G401 (cell line): ENCODE data around the gene REPS2. TPM values are rescaled to one million over a fixed set of nuclear protein-coding genes. Genes with fewer than 3 reads are reported as not detected.

ENCODE experiments used
- DNase-seq: peaks from one replicate; pipeline ENCODE4 v3.0.0-alpha.2; 2015; ENCODE audit warnings: low spot score
- in situ Hi-C: cut with HindIII; loops from 2 replicates; pipeline ENCODE4 v1.10.0; 2016; ENCODE audit warnings: low sequenced_read_pairs, mixed read lengths
- total RNA-seq: library from RNA; depleted of rRNA; stranded (reverse); fragments of >200 nt; shearing (Covaris generic); gene quantifications from 2 replicates; pipeline ENCODE4 v1.2.3, GENCODE V29; 2014; rRNA removed

The REPS2 gene
- 0.31 TPM in 1 of 2 replicates, not detected in the other for total RNA-seq

DNA sequence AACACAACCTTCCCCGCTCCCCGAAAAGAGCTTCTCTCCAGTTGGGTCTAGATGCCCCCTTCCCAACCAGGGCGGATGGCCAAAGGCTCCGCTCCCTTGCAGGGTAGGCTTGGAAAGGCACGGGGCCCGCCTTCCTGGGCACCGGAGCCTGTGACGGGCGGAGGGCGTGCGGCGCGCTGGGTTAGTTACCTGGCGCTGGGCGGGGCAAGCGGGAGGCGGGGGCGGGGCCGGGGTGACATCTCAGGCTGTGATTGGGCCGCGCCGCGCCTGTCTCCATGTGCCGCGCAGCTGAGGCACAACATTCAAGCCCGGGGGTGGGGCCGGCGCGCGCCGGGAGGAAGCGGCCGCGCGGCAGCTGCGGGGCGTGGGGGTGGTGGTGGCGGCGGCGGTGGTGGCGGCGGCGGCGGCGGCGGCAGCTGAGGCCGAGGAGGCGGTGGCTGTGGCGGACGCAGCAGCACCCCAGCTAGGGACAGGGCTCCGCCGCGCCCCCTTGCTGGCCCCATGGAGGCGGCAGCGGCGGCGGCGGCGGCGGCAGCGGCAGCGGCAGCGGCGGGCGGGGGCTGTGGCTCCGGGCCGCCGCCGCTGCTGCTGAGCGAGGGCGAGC, at the start of gene REPS2:
REPS2 (plus strand) TSS at position 298 of the 604 bp plus-strand sequence; CDS start at position 502, 204 bp downstream.
- DNase-seq, result peak; percentile 83
- in situ Hi-C loops, result no loop called here

DNA sequence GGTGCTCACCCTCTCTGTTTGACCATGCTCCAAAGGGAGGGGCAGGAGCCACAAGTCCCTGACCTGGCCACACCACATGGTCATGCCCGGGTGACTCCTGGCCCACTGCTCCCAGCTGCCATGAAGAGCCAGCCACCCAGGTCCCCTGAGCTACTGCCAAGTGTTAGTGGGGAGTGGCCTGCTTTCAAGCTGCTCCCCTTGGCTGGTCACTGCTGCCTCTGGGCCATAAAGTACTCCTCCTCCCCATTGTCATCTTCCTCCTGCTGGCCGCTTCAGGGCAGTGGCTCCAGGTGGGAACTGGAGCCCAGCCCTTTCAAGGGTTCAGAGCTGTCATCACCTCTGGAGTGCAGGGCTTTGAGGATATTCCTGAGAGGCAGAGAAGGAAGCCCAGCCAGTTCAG, 49.0 kb upstream of the REPS2 start:
- DNase-seq, result no peak
- in situ Hi-C loops, result no loop called here

DNA sequence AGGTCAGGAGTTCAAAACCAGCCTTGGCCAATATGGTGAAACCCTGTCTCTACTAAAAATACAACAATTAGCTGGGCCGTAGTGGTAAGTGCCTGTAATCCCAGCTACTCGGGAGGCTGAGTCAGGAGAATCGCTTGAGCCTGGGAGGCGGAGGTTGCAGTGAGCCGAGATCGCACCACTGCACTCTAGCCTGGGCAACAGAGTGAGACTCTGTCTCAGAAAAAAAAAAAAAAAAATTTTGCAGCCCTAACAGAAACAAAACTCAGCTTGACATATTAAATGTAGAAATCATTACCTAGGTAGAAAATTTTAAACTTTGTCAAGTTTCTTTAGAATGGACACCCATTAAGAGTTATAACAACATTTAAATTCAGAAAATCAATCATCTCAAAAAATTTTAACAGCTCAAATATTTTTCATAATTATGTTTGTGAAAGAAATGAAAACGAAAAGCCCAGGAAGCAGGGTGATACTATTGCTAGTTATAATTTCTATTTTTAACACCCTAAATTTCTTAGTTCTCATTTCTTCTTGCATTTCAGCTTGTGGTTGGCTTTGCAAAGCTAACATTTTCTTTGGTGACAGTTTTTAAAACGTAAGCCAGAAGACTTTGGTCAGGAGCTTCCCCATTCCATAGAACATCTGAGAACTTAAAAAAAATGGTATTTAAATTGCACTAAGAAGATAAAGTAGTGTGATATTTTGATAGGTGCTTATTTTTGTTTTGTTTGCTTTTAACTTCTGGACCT, 43.0 kb upstream of the REPS2 start:
- DNase-seq, result no peak
- in situ Hi-C loops, result no loop called here

DNA sequence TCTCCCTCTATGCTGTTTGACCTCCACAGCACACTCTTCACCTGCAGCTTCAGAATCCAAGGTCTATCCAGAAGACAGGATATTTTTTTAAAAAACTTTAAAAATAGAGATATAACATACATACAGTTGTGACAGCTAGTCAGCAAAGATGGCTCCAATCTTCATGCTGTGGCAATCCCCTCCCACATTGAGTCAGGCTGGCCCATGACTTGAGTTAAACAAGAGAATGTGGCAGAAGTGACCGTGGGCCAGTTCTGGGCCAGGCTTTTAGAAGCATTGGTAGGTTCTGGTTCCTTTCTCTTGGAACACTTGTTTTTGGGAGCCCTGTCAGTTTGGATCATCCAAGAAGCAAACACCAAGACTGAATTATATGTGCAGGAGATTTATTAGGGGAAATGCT, 36.1 kb upstream of the REPS2 start:
- no peak for DNase-seq
- in situ Hi-C loops, result no loop called here

DNA sequence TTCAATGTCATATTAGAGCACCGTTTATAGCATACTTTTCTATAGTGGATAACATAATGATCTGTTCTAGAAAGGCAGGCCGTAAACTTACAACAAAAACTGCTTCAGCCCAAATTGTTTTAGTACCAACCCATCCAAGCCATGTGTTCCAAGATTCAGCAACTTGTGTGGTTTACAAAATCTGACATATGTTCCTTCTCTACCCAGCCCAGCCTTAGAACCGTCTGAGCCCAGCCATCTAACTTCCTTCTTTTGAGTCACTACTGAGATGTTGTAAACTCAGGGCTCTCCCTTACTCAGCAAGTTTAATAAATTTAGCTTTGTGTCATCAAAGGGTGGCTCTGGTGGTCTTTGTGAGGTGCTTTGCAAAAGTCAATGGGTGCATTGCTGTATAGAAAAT, 32.4 kb upstream of the REPS2 start:
- in situ Hi-C loops, result no loop called here
- no peak for DNase-seq

DNA sequence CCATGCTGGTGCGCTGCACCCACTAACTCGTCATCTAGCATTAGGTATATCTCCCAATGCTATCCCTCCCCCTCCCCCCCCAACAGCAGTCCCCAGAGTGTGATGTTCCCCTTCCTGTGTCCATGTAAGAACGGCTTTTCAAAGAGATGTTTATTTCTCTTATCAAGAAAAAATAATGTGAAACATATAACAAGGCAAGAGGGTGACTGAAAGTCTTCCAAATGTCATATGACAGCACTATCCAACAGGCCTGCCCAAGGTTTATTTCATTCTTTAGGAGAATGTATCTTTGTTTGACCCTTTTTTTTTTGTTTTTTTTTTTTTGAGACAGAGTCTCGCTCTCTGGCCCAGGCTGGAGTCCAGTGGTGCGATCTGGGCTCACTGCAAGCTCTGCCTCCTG, 29.9 kb upstream of the REPS2 start:
- no peak for DNase-seq
- in situ Hi-C loops, result no loop called here

DNA sequence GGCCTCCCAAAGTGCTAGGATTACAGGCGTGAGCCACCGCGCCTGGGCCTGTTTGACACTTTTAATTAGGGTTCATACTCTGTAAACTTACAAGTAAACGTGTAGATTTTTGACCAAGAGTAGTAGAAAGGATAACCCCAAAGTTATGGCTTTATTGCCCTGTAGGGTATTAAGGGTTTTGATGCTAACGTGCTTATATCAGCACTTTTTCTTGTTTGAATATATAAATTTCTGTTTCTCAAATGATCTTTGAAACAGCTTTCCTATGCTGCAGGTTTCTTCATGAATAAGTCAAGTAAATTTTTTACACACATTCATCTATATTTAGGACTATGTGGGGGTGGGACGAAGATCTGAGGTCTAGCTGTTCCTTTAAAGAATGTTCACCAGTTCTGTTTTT, 29.3 kb upstream of the REPS2 start:
- DNase-seq, result no peak
- in situ Hi-C loops, result no loop called here

DNA sequence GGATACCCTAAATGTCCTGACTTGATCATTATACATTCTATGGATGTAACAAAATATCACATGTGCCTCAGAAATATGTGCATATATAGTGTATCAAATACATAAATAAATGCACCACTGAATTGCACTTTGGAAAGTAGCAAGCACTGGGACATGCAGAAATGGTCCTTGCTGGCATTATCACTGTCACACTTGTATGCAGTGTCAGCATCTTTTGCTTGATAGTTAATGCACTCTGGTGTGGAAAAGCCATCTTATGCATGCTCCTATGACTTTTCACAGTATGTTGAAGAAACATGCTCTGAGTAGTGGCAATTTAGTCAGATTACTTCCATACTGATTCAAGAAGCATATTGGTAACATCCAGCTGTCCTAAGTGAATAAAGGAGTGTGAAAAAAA, 27.5 kb upstream of the REPS2 start:
- in situ Hi-C loops, result no loop called here
- no peak for DNase-seq

DNA sequence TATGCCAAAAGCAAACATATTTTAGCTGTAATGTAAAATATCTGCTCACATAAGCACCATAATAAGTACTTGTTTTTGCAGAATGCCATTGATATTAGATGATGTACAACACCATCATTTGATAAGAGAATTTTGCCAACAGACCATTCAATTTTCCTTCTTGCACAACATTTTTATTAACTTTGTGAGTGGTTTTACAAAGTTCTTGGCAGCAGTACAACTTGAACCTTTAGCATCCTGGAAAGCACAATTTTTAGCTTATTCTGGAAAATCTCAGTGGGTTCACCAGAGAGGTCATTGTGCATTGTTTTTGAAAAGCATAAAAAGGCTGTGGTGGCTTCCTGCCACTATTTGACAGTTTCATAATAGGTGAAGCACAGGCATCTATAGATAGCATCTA, 26.4 kb upstream of the REPS2 start:
- in situ Hi-C loops, result no loop called here
- no peak for DNase-seq

DNA sequence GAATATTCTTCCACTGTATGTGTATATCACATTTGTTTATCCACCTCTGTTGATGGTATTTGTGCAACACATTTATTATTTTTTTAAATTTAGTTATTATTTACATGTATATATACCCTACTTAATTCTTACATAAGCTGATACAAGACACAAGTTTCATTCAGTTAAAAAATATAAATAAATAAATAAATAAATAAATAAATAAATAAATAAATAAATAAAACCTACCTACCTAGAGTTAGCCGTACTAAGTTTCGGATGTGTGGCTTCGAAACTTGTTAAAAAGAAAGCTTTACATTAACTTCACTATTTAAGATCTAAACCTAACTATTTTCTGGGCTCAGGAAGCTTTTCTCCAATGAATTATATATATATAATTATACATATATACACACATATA, 23.3 kb upstream of the REPS2 start:
- in situ Hi-C loops, result no loop called here
- no peak for DNase-seq

DNA sequence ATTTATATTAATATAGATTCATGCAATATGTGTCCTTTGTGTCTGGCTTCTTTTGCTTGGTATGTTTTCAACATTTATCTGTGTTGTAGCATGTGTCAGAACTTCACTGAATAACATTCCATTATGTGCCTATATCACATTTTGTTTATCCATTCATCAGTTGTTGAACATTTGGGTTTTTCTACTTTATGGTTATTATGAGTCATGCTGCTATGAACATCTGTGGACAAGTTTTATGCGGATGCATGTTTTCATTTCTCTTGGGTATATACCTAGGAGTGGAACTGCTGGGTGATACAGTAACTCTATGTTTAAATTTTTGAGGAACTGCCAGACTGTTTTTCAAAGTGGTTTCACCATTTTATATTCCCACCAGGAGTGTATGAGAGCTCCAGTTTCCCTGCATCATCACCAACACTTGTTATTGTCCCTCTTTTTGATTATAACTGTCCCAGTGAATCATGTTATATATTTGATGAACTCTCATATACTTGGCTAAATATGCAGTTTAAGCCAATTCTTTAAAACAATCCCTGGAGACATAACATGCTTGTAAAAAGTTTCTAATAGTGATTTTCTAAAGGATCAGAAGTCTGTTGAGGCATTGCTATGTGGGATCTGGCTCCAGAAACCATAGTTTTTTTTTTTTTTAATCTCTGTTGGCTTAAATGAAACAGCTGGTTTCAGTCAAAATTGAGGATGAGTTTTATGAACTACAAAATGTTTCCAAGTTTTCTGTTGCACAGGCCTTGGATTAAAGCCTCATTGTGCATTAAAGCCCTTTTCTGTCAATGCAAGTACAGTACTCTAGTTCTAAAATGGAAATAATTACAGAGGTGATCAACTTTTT, 21.6 kb upstream of the REPS2 start:
- DNase-seq, result no peak
- in situ Hi-C loops, result no loop called here

DNA sequence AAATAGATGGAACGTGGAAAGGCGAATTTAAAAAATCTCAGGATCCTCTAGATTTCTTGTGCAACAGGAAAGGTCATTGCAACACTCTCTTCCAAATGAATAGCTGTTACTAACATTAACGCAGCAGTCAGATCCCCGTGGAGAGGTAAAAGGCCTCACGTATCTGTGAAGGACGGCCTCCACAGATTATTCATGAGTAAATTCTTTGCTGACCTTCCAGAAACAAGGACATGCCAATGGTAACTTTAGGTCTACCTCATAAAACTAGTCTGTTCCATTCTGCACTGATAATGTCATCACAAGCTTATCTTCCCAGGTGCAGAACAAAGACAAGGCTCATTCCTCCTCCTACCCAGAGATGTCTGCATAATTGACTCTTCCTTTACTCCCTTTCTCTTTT, 16.1 kb upstream of the REPS2 start:
- in situ Hi-C loops, result no loop called here
- no peak for DNase-seq

DNA sequence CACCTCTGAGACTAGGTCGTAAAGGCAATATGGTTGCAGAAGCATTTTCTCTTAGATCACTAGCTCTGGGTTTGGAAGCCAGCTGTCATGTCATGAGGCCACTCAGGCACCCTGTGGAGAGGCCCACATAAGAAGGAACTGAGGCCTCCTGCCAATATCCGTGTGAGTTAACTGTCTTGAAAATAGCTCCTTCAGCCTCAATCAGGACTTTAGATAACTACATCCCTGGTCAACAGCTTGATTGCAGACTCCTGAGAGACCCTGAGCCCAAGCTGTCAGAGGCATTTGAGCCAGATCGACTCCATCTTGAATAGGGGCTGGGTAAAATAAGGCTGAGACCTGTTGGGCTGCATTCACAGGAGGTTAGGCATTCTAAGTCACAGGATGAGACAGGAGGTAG, 15.1 kb upstream of the REPS2 start:
- in situ Hi-C loops, result no loop called here
- DNase-seq, result peak; percentile 14

DNA sequence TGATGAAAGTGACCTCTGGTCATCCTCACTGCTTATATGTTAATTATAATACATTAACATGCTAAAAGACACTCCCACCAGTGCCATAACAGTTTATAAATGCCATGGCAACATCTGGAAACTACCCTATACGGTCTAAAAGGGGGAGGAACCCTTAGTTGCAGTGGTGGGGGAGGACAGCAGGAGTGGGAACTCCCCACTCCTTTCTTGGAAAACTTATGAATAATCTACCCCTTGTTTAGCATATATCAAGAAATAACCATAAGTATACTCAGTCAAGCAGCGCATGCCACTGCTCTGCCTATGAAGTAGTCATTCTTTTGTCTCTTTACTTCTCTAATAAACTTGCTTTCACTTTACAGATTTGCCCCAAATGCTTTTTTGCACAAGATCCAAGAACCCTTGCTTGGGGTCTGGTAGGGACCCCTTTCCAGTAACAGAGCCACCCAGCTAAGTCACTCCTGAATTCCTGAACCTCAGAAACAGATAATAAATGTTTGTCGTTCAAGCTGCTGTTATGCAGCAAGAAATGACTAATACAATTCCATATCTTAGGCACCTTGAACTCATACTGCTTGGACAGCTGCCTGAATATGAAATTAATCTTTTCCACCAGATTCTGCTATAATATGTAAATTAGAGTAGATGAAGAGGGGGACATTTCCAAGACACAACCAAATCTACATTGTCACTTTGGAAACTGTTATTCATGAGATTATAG, 14.4 kb upstream of the REPS2 start:
- in situ Hi-C loops, result no loop called here

DNA sequence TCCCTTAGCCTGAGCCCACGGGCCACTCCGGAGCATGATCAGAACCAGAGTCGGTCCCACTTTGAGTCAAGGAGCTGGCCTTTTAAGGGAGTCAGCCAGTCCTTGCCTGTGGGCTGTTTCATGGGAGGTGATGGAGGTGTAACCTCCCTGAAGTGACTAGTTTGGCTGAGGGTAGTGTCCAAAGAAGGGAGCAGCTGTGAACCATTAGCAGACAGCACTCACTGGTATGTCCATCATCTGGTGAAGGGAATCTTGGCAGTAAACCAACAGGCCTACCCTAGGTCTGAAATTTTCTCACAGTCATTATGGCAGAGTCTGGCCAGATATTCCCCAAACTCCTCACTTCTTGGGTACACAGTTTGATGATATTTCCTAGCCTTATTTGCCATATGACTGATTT, 12.3 kb upstream of the REPS2 start:
- in situ Hi-C loops, result no loop called here
- DNase-seq, result no peak

More for the DNA sequence above, 14.4 kb upstream of the REPS2 start:
- DNase-seq, result no peak

DNA sequence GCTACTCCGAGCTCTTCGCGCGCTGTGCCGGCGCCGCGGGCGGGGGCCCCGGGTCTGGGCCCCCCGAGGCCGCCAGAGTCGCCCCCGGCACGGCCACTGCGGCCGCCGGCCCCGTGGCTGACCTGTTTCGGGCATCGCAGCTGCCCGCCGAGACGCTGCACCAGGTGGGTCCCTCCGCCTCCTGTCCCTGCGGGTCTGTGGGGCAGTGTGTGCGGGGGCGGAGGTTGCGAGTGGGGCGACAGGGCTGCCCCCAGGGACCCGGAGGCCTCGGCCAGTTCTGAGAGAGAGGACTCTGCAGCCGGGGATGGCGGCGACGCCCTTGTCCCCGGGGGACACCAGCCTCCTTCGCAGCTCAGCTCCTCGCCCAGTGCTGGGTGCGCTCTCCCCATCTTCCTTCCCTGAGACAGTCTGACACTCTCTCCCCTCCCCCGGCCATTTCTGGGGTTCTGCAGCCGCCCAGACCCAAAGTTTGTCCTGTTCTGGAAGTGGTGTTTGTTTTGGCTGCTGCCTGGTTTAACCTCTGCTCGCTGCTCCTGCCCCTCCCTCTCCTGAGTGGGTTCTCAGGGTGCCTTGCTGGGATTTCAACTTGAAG, 609 bp downstream of the REPS2 start:
- in situ Hi-C loops, result no loop called here
- peak; percentile 21 for DNase-seq

DNA sequence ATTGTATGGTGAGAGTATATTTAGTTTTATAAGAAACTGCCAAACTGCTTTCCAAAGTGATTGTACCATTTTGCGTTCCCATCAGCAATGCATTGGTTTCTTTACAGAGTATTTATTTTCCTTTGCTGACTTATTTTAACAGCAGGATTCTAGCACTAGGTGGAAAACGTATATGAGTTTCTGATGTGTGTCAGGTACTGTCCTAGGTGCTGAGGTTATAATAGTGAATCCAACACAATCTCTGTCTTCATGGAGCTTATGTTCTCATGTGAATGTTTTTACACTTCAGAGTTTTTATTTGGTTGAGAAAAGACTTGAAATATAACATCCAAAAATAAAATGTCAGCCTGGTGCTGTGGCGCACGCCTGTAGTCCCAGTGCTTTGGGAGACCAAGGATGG, 4.0 kb downstream of the REPS2 start:
- DNase-seq, result no peak
- in situ Hi-C loops, result no loop called here

DNA sequence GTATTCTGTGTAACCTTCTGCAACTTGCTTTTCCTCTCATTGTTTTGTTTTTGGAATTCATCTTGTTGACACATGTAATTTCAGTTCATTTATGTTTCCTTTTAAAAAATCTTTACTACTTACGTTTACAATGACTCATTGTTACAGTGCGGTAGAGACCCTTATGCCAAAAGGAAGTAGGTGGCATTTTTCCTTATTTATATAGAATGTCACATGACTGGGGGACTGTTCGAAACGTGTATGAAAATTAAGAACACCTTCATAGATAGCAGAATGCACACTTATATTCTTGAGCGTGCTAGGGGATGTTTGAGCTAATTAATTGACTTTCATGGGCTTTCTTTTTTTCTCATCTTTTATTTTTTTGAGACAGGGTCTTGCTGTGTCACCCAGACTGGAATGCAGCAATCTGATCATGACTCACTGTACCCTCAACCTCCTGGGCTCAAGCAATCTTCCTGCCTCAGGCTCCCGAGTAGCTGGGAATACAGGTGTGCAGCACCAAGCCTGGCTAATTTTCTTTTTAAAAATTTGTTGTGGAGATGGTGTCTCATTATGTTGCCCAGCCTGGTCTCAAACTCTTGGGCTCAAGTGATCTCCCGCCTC, 7.3 kb downstream of the REPS2 start:
- in situ Hi-C loops, result no loop called here
- DNase-seq, result no peak

DNA sequence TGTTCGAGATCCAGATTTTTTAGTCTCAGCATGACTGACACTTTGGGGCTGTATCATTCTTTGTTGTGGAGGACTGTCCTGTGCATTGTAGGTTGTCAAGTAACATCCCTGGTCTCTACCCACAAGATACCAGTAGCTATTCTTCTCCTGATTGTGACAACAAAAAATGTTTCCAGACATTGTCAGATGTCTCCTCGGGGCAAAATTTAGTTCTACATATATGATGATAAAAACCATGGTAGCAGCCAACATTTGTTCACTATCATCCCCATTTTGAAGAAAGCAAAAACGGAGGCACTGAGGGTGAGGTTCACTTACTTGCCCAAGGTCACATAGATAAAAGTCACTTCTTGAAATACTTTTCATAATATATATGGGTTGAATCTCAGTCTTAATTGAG, 11.3 kb downstream of the REPS2 start:
- no peak for DNase-seq
- in situ Hi-C loops, result no loop called here
